Activated CD4-positive, alpha-beta memory T cell treated with anti-CD3 and anti-CD28 coated beads for 36 hours (primary cell): ENCODE results near the gene GRIA1. TPM values are rescaled to one million over a fixed set of nuclear protein-coding genes. Genes with fewer than 3 reads are reported as not detected.

Source experiments
- CTCF ChIA-PET: fragments of 350-600 bp; sonication (Branson Sonifier 250); formaldehyde crosslinking; loops from one replicate; lab custom pipeline; 2021; ENCODE audit warnings: antibody characterized with exemption, inconsistent platforms; lab: Charles Lee
- POLR2A ChIA-PET: fragments of 350-600 bp; sonication (Branson Sonifier 250); formaldehyde crosslinking; loops from one replicate; lab custom pipeline; 2021; ENCODE audit warnings: antibody characterized with exemption; lab: Charles Lee
- DNase-seq: peaks from one replicate; pipeline ENCODE4 v3.0.0-alpha.2; 2020
- H3K27ac Mint-ChIP-seq: one replicate; pipeline ENCODE4 v1.8.0; 2021; ENCODE audit warnings: mixed read lengths
- H3K27me3 Mint-ChIP-seq: one replicate; pipeline ENCODE4 v1.8.0; 2021; ENCODE audit warnings: mixed read lengths
- H3K36me3 Mint-ChIP-seq: one replicate; pipeline ENCODE4 v1.8.0; 2021; ENCODE audit warnings: mixed read lengths
- H3K4me1 Mint-ChIP-seq: one replicate; pipeline ENCODE4 v1.8.0; 2021; ENCODE audit warnings: low read depth, mixed read lengths
- H3K4me3 Mint-ChIP-seq: one replicate; pipeline ENCODE4 v1.8.0; 2021; ENCODE audit warnings: mild to moderate bottlenecking, mixed read lengths
- H3K9me3 Mint-ChIP-seq: one replicate; pipeline ENCODE4 v1.8.0; 2021; ENCODE audit warnings: mixed read lengths
- intact Hi-C: fragments of 100-400 bp; cut with micrococcal nuclease; formaldehyde crosslinking; loops from one replicate; pipeline ENCODE4 v1.15.1; 2023
- total RNA-seq, 2 experiments: library from RNA; stranded (reverse); gene quantifications; one replicate each; pipeline ENCODE4 v1.2.3, GENCODE V29; 2021

Gene GRIA1
- total RNA-seq, 2 experiments from 2014 or later, result not detected

DNA sequence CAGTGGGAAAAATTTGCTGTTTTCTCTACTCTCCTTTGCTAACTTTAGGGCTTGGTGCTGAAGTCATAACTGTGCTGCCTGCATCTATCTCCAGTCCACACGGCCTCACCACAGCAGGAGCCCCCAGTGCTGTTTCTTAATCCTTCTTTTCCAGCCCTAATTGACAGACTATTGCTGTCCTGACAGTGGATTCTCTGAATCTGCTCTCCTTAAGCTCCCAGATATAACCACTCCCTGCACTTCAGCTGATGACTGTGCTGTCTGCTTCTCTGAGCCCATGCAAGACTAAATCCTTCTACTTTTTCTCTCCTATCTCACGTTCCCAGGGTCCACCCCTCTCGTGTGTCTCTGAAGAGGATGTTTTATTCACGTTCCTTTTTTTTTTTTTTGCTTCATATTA lies 19.7 kb upstream of the GRIA1 start:
- H3K4me3 Mint-ChIP-seq, result no peak overlapping the region
- no peak for DNase-seq
- intact Hi-C loops, result no loop called here
- no peaks in the 10 kb centered on the region for H3K27me3 Mint-ChIP-seq
- POLR2A ChIA-PET, result no interaction called here
- no peaks in the 10 kb centered on the region for H3K9me3 Mint-ChIP-seq
- CTCF ChIA-PET, result no interaction called here
- no peaks in the 10 kb centered on the region for H3K4me1 Mint-ChIP-seq
- no peak overlapping the region for H3K27ac Mint-ChIP-seq
- H3K36me3 Mint-ChIP-seq, result no peaks in the 10 kb centered on the region

DNA sequence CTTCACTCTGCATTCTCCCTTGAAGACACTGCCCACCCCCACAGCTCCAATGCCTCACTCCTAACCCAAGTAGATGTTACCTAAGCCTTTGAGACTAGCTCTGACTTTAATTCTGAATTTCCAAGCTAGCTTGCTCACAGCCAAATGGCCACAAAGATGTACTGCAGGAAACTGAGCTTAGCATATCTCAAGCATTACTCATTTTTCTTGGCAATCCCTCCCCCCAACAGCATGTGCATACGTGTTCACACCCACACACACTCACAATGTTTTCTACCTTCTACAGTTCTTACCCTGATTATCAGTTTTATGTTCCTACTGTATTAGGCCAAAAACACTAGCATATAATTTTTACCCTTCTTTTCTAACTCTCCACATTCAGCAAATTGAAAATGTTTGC lies 13.7 kb upstream of the GRIA1 start:
- Mint-ChIP-seq H3K4me3 (no peak overlapping the region), H3K9me3 (no peaks in the 10 kb centered on the region), H3K27me3 (no peaks in the 10 kb centered on the region), H3K4me1 (no peaks in the 10 kb centered on the region), H3K27ac (no peak overlapping the region), H3K36me3 (no peaks in the 10 kb centered on the region)
- no peak for DNase-seq
- CTCF ChIA-PET, result no interaction called here
- POLR2A ChIA-PET, result no interaction called here
- intact Hi-C loops, result no loop called here

DNA sequence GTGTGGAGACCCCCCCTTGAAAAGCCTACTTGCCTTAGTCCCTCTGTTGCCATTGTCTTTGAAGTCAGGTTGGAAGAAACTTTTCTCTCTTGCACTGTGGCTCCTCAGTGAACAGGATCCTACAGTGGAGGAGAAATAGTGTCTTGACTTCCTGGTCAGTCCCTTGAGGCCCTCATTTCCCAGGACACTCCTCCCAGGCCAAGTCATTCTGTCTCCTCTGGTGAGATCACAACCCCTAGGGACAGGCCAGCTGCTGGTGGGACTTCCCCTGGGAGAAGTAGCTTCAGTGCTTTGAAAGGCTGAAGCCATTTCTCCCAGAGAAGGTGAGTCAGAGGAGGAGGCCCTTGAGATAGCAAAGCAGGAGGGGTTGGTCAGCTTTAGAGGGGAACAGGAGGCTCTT lies 10.1 kb upstream of the GRIA1 start:
- CTCF ChIA-PET, result no interaction called here

DNA sequence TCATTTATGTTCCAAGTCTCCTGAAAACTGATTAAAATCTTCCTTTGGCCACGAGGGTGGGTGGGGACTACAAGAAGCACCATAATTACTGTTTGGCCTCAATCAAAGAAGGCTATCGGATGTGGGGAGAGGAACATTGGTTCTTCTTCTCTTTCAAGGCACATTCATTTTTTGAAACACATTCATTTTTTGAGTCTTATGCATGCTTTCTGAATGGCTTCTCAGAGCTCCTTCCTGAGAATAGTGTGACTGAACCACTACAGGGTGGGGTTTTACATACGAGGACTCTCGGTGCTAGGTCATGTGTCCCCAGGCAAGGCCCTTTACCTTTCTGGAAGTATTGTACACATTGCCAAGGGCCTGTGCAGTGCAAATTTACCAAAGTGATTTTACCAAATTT lies 7.0 kb upstream of the GRIA1 start:
- no peak for DNase-seq
- Mint-ChIP-seq H3K36me3 (no peaks in the 10 kb centered on the region), H3K4me3 (no peak overlapping the region), H3K9me3 (no peaks in the 10 kb centered on the region), H3K27me3 (peaks cover 1% of the 10 kb centered on the region), H3K4me1 (no peaks in the 10 kb centered on the region), H3K27ac (no peak overlapping the region)
- ChIA-PET POLR2A (no interaction called here), CTCF (no interaction called here)
- intact Hi-C loops, result no loop called here

More for the DNA sequence above, 10.1 kb upstream of the GRIA1 start:
- Mint-ChIP-seq H3K27me3 (peaks cover 1% of the 10 kb centered on the region), H3K36me3 (no peaks in the 10 kb centered on the region), H3K4me1 (no peaks in the 10 kb centered on the region), H3K9me3 (no peaks in the 10 kb centered on the region), H3K27ac (no peak overlapping the region), H3K4me3 (no peak overlapping the region)
- no peak for DNase-seq
- intact Hi-C loops, result no loop called here
- POLR2A ChIA-PET, result no interaction called here

DNA sequence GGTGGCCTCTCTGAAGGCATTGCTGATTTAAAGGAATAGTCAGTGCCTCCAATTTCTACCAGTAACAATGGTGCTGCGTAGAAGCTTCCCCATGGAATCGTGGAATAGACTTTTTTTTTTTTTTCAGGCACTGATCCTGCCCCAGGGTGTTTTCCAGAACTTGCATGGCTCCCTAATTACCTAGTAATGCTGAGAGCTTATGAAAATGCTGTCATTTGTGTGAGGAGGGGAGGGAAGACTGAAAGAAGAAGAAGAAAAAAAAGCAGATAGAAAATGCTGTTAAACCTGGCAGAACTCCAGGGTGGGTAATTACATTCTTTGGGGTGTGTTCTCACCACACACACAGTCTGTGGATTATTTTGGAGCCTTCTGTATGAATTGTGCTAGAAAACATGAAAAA lies 4.8 kb upstream of the GRIA1 start:
- no peak overlapping the region for H3K27ac Mint-ChIP-seq
- H3K9me3 Mint-ChIP-seq, result no peaks in the 10 kb centered on the region
- H3K4me1 Mint-ChIP-seq, result no peaks in the 10 kb centered on the region
- H3K36me3 Mint-ChIP-seq, result no peaks in the 10 kb centered on the region
- ChIA-PET POLR2A (no interaction called here), CTCF (no interaction called here)
- intact Hi-C loops, result no loop called here
- DNase-seq, result no peak
- H3K27me3 Mint-ChIP-seq, result peaks cover 10% of the 10 kb centered on the region
- no peak overlapping the region for H3K4me3 Mint-ChIP-seq

DNA sequence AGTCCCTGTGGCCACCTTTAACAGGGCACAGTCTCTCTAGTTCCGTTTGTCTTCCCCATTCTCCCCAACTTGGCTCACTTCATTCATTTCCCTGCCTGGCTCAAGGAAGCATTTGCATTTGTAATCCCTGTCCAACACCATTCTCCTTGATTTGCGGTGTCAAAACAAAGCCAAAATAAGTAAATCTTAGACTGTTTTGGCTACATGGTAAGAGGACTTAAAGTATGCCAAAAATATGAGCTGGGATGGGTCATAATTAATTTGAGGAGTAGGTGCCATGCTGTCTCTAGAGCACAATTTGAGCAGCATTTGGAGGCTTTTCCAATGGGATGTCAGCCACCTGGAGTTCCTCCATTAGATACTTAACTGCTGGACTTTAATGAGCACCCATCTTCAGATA lies 3.7 kb upstream of the GRIA1 start:
- Mint-ChIP-seq H3K27me3 (peaks cover 19% of the 10 kb centered on the region), H3K9me3 (no peaks in the 10 kb centered on the region), H3K4me3 (no peak overlapping the region), H3K4me1 (no peaks in the 10 kb centered on the region), H3K36me3 (no peaks in the 10 kb centered on the region), H3K27ac (no peak overlapping the region)
- DNase-seq, result no peak
- POLR2A ChIA-PET, result no interaction called here
- CTCF ChIA-PET, result no interaction called here
- intact Hi-C loops, result no loop called here

DNA sequence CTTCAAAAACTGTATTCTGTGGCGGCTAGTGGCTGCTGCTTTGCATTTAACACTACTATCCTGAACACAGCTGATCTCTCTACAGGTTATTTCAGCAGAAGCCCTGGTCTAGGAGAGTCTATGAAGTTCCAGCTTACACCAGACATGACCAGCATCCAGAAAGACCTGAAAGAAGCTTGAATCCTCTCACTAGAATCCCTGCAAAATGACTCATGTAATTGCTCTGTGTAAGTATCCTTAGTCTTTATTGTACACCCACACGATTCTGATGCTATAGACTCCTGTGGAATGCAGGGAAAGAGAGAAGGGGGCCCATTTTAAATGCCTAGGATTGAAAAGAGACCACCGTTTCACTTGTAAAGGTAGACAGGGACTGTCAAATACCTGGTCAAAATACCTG lies 859 bp upstream of the GRIA1 start:
- CTCF ChIA-PET, result no interaction called here
- POLR2A ChIA-PET, result no interaction called here
- Mint-ChIP-seq H3K4me3 (no peak overlapping the region), H3K27me3 (peaks cover 24% of the 10 kb centered on the region), H3K36me3 (no peaks in the 10 kb centered on the region), H3K4me1 (no peaks in the 10 kb centered on the region), H3K27ac (no peak overlapping the region), H3K9me3 (no peaks in the 10 kb centered on the region)
- intact Hi-C loops, result loop anchor here (10.0 kb wide), 1 partner anchor 475 kb away; no protein-coding TSS in a partner anchor
- DNase-seq, result no peak

DNA sequence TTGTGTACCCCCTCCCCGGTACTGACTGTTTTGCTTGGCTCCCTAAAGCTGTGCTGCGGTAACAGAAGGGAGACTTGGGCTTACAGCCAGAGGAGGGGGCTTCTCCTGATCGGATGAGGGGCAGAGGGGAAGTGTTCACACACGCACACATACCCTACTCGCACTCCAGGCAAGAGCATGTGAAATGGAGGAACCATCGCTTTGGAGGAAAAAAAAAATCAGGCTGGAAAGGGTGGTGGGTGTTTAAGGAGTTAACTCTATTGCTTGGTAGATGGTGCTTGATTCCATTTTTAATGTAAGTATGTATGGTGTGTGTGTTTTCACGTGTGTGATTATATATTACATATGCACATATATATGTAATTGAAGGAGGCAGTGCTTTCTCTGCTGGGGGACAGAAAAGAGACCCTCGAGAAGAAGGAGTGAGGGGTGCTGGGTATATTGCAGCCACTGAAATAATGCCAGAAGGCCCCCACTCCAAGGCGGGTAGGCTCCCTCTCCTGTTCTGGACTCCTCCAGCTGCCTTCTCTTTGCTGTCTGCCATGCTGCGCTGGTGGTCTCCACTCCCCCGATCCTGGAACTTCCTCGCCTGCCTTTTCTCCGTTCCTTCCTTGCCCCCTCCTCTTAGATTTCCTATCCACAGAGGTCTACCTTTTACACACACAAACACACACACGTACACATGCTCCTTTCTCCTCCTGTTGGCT lies 721 bp downstream of the GRIA1 start:
- CTCF ChIA-PET, result no interaction called here
- H3K4me3 Mint-ChIP-seq, result no peak overlapping the region

DNA sequence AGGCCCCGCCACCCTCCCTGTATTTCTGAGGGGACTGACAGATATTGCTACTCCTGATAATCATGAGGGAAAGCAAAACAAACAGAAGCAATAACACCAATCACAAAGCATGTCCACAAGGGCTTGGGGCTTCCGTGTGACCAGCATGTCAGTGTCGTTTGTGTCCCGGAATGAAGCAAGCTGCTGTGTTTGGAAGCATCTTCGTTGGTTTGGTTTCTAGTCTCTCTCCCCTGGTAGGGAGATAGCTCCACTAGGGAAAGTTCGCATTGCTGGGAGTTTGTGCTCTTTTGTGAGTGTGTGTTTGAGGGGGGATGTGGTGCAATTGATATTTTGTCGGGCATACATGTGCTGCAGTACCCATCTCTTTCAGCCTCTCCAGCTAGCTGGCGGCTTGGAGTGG lies 1.4 kb downstream of the GRIA1 start:
- ChIA-PET POLR2A (no interaction called here), CTCF (no interaction called here)
- no peaks in the 10 kb centered on the region for H3K4me1 Mint-ChIP-seq
- no peak for DNase-seq
- peaks cover 24% of the 10 kb centered on the region for H3K27me3 Mint-ChIP-seq
- H3K27ac Mint-ChIP-seq, result no peak overlapping the region
- intact Hi-C loops, result loop anchor here (10.0 kb wide), 1 partner anchor 473 kb away; no protein-coding TSS in a partner anchor
- no peak overlapping the region for H3K4me3 Mint-ChIP-seq
- no peaks in the 10 kb centered on the region for H3K36me3 Mint-ChIP-seq
- no peaks in the 10 kb centered on the region for H3K9me3 Mint-ChIP-seq

More for the DNA sequence above, 721 bp downstream of the GRIA1 start:
- H3K27me3 Mint-ChIP-seq, result peaks cover 24% of the 10 kb centered on the region
- no peaks in the 10 kb centered on the region for H3K36me3 Mint-ChIP-seq
- no peaks in the 10 kb centered on the region for H3K4me1 Mint-ChIP-seq
- H3K9me3 Mint-ChIP-seq, result no peaks in the 10 kb centered on the region
- intact Hi-C loops, result loop anchor here (10.0 kb wide), 1 partner anchor 474 kb away; no protein-coding TSS in a partner anchor
- H3K27ac Mint-ChIP-seq, result no peak overlapping the region
- no peak for DNase-seq
- POLR2A ChIA-PET, result no interaction called here

DNA sequence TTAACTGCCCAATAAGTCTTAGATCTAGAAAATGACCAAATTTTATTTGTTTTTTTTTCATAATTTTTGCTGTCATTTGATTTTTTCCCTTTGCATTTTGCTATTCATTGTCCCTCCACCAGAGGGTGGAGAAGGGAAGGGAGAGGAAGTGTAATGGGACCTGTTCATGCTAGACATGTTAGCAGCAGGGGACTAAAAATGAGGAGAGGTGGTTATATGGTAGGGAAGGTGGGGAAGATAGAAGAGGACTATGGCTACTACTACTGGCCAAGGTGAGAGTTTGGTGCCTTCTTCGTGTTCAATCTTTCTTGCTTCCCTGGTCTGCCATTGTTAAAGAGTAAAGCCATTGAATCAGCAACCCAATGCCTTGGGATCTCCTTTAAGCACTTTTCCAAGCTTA lies 6.4 kb downstream of the GRIA1 start:
- intact Hi-C loops, result loop anchor here (10.0 kb wide), 1 partner anchor 468 kb away; no protein-coding TSS in a partner anchor
- Mint-ChIP-seq H3K4me3 (no peak overlapping the region), H3K27ac (no peak overlapping the region), H3K9me3 (no peaks in the 10 kb centered on the region), H3K27me3 (peaks cover 5% of the 10 kb centered on the region), H3K36me3 (no peaks in the 10 kb centered on the region), H3K4me1 (no peaks in the 10 kb centered on the region)
- ChIA-PET POLR2A (interaction anchor here (0.5 kb wide), 1 partner anchor 9 kb away, joined by 3 read pairs; no protein-coding TSS in a partner anchor), CTCF (no interaction called here)
- DNase-seq, result no peak

DNA sequence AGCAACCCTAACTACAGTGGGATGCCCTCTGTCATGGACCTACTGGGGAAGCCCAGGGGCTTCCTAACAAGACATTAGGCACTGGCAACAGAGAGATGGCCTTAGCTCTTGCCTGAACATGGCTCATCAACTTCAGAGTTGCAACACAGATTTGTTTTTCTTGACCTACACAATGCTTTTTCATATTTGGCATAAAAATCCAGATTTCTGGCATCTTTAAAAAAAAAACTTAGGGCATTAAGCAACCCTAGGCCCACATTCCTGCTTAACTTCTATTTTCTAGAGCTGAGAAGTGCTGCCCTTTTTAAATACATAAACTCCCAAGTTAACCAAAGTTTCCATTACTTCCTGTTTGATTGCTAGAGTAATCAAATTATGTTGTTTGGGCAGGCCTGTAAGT lies 8.0 kb downstream of the GRIA1 start:
- CTCF ChIA-PET, result no interaction called here
- DNase-seq, result no peak
- POLR2A ChIA-PET, result no interaction called here
- Mint-ChIP-seq H3K9me3 (no peaks in the 10 kb centered on the region), H3K27me3 (no peaks in the 10 kb centered on the region), H3K4me1 (no peaks in the 10 kb centered on the region), H3K27ac (no peak overlapping the region), H3K36me3 (no peaks in the 10 kb centered on the region), H3K4me3 (no peak overlapping the region)
- intact Hi-C loops, result loop anchor here (10.0 kb wide), 1 partner anchor 466 kb away; no protein-coding TSS in a partner anchor

DNA sequence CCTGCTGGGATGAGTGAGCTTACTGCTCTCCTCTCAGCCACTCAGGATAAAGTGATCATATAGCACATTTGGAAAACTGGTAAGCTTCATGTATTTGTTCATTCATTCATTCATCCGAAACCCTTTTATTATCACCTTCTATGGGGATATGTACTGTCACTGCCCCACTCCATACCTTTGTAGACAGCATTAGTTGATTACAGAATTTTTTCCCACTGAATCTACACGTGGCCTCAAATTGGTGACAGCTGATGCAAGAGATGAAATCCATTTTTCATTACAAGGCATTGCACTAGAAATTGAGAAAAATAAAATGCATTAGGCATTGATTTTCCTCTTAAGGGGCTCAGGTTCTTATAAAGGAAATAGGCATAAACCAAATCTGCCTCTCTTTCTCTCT lies 9.7 kb downstream of the GRIA1 start:
- no peak overlapping the region for H3K27ac Mint-ChIP-seq

DNA sequence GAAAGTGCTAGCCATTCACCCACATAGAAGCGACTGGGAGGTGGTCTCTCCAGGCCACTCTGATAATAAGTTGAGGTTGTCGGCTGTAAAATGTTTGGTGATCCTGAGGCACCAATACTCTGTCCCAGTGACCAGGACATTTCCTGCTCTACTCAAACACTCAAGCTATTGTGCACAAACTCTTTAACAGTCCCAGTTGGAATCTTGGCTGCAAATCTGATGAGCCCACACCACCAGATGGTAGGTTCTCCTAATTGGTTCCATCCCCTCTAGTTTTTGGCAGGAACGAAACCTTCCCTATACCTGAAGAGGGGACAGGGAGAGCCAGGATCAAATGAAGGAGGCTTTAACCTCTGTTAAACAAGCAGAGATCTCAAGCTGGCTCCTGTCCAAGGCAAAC lies 14.3 kb downstream of the GRIA1 start:
- no peak overlapping the region for H3K27ac Mint-ChIP-seq
- no peaks in the 10 kb centered on the region for H3K36me3 Mint-ChIP-seq
- intact Hi-C loops, result no loop called here
- no peaks in the 10 kb centered on the region for H3K9me3 Mint-ChIP-seq
- no peaks in the 10 kb centered on the region for H3K4me1 Mint-ChIP-seq
- H3K4me3 Mint-ChIP-seq, result no peak overlapping the region
- H3K27me3 Mint-ChIP-seq, result no peaks in the 10 kb centered on the region
- POLR2A ChIA-PET, result no interaction called here
- CTCF ChIA-PET, result no interaction called here
- DNase-seq, result no peak

More for the DNA sequence above, 9.7 kb downstream of the GRIA1 start:
- Mint-ChIP-seq H3K4me3 (no peak overlapping the region), H3K4me1 (no peaks in the 10 kb centered on the region), H3K36me3 (no peaks in the 10 kb centered on the region), H3K9me3 (no peaks in the 10 kb centered on the region), H3K27me3 (no peaks in the 10 kb centered on the region)
- intact Hi-C loops, result no loop called here
- DNase-seq, result no peak
- CTCF ChIA-PET, result no interaction called here
- POLR2A ChIA-PET, result no interaction called here
